CD14-positive monocyte (primary cell): ENCODE data around the gene GSE1. TPM values are rescaled to one million over a fixed set of nuclear protein-coding genes. Genes with fewer than 3 reads are reported as not detected.
A peak's percentile ranks its signal among the peaks of the same experiment; 100 is the strongest.

Experiments
- DNase-seq, 3 donors: peaks; one replicate each; pipeline ENCODE4 v3.0.0-alpha.2; 2011 to 2022
- H2AFZ ChIP-seq: 2 replicates; pipeline ENCODE4 v1.6.0; 2012; ENCODE audit warnings: mild to moderate bottlenecking, low read depth, low read length, inconsistent platforms; ENCODE audit not compliant: insufficient read depth, poor library complexity, severe bottlenecking
- H3K27ac ChIP-seq, 2 donors: 1 replicate in 1 of 2; 2 replicates in 1 of 2; pipeline ENCODE4 v1.5.1; 2012 to 2013; ENCODE audit warnings: low read length in 2 of 2, control low read depth in 1 of 2, inconsistent platforms in 1 of 2, low read depth in 1 of 2, mild to moderate bottlenecking in 1 of 2
- H3K27me3 ChIP-seq, 2 donors: one replicate each; pipeline versions ENCODE4 v1.6.0 to v1.6.1; 2011 to 2013; ENCODE audit warnings: low read length in 2 of 2; ENCODE audit not compliant: control insufficient read depth in 2 of 2, insufficient read depth in 2 of 2
- H3K36me3 ChIP-seq, 2 donors: replicated peaks in 1 of 2; 1 replicate in 1 of 2; 2 replicates in 1 of 2; pipeline versions ENCODE4 v1.5.1 to v1.6.1; 2012 to 2013; ENCODE audit warnings: low read length in 2 of 2, control low read depth in 1 of 2, inconsistent platforms in 1 of 2, mild to moderate bottlenecking in 1 of 2; ENCODE audit not compliant: insufficient read depth in 2 of 2, control insufficient read depth in 1 of 2
- H3K4me1 ChIP-seq, 2 donors: 1 replicate in 1 of 2; 2 replicates in 1 of 2; pipeline versions ENCODE4 v1.5.1 to v1.6.1; 2012 to 2013; ENCODE audit warnings: low read length in 2 of 2, control low read depth in 1 of 2, inconsistent platforms in 1 of 2, mild to moderate bottlenecking in 1 of 2, moderate library complexity in 1 of 2; ENCODE audit not compliant: insufficient read depth in 2 of 2, control insufficient read depth in 1 of 2
- H3K4me2 ChIP-seq: replicated peaks from 2 replicates; pipeline ENCODE3; 2012; ENCODE audit warnings: low read length, moderate library complexity, mild to moderate bottlenecking; ENCODE audit not compliant: poor library complexity, severe bottlenecking; ENCODE audit errors: extremely low read depth
- H3K4me3 ChIP-seq, 3 experiments: fragments of 200-600 bp in 1 of 3; sonication (generic) in 1 of 3; replicated peaks in 1 of 3; 1 replicate in 2 of 3; 2 replicates in 1 of 3; pipeline ENCODE4 v1.5.1; 2011 to 2013; ENCODE audit warnings: low read length in 3 of 3, mild to moderate bottlenecking in 3 of 3, control low read depth in 2 of 3, low read depth in 2 of 3, inconsistent platforms in 1 of 3, moderate library complexity in 1 of 3
- H3K79me2 ChIP-seq: 2 replicates; pipeline ENCODE4 v1.6.0; 2012; ENCODE audit warnings: mild to moderate bottlenecking, control low read depth, inconsistent platforms, low read length, moderate library complexity; ENCODE audit not compliant: insufficient read depth
- H3K9ac ChIP-seq: 2 replicates; pipeline ENCODE4 v1.6.0; 2017; ENCODE audit warnings: low read length, mild to moderate bottlenecking; ENCODE audit not compliant: insufficient read depth, poor library complexity, severe bottlenecking
- H3K9me3 ChIP-seq, 2 donors: replicated peaks in 1 of 2; 1 replicate in 1 of 2; 2 replicates in 1 of 2; pipeline versions ENCODE4 v1.5.1 to v1.6.1; 2012 to 2013; ENCODE audit warnings: low read length in 2 of 2, control low read depth in 1 of 2; ENCODE audit not compliant: control insufficient read depth in 1 of 2, insufficient read depth in 1 of 2
- H4K20me1 ChIP-seq: 2 replicates; pipeline ENCODE4 v1.6.0; 2012; ENCODE audit warnings: mild to moderate bottlenecking, low read length, control low read depth, moderate library complexity; ENCODE audit not compliant: insufficient read depth
- H3K27ac Mint-ChIP-seq, 7 donors: one replicate each; pipeline ENCODE4 v1.8.0; 2020; ENCODE audit warnings: mild to moderate bottlenecking in 7 of 7, mixed read lengths in 7 of 7, moderate library complexity in 6 of 7, inconsistent platforms in 2 of 7
- H3K27me3 Mint-ChIP-seq, 3 donors: one replicate each; pipeline ENCODE4 v1.8.0; 2021 to 2022; ENCODE audit warnings: low read depth in 3 of 3, mild to moderate bottlenecking in 3 of 3, mixed read lengths in 3 of 3, moderate library complexity in 3 of 3, inconsistent platforms in 1 of 3
- H3K36me3 Mint-ChIP-seq, 2 donors: one replicate each; pipeline ENCODE4 v1.8.0; 2020; ENCODE audit warnings: mixed read lengths in 2 of 2, inconsistent platforms in 1 of 2, mild to moderate bottlenecking in 1 of 2
- H3K4me1 Mint-ChIP-seq: one replicate; pipeline ENCODE4 v1.8.0; 2020; ENCODE audit warnings: mild to moderate bottlenecking, mixed read lengths
- H3K4me3 Mint-ChIP-seq, 2 donors: one replicate each; pipeline ENCODE4 v1.8.0; 2020; ENCODE audit warnings: mild to moderate bottlenecking in 2 of 2, mixed read lengths in 2 of 2, moderate library complexity in 1 of 2
- H3K9me3 Mint-ChIP-seq, 7 donors: one replicate each; pipeline ENCODE4 v1.8.0; 2020 to 2022; ENCODE audit warnings: mixed read lengths in 7 of 7, mild to moderate bottlenecking in 6 of 7, moderate library complexity in 6 of 7, inconsistent platforms in 2 of 7
- CTCF ChIP-seq: fragments of 200-600 bp; IDR thresholded peaks from one replicate; pipeline ENCODE4 v1.8.0; 2022; ENCODE audit warnings: antibody characterized with exemption, mild to moderate bottlenecking
- WGBS: methylation state at CpG from one replicate; pipeline ENCODE4 v1.1.5; 2013; ENCODE audit warnings: missing lambda C conversion rate; ENCODE audit not compliant: insufficient coverage; 5-methylcytosine and 5-hydroxymethylcytosine counted together
- intact Hi-C, 2 donors: fragments of 100-400 bp; cut with micrococcal nuclease; formaldehyde crosslinking; loops; one replicate each; pipeline versions ENCODE4 v1.15.0 to v1.15.1; 2023
- polyA plus RNA-seq, 3 donors: library from polyadenylated mRNA; depleted of rRNA in 1 of 3; unstranded in 2 of 3; stranded (reverse) in 1 of 3; fragments of 300-500 nt in 2 of 3; fragments of >200 nt in 1 of 3; fragmentation: Illumina TruSeq in 2 of 3; gene quantifications; 1 replicate in 2 of 3; 2 replicates in 1 of 3; pipeline ENCODE4 v1.2.3, GENCODE V29; 2012 to 2021

The GSE1 gene
- polyA plus RNA-seq, 3 donors = 0.67 to 38.9 (median 0.86) TPM

GRCh38 chr16:85663891-85664321 lies 50.8 kb downstream of the GSE1 start:
- Histone ChIP-seq H2AFZ (no peak overlapping the region), H4K20me1 (peaks cover 8% of the 10 kb centered on the region), H3K9me3 (no peaks in the 10 kb centered on the region), H3K79me2 (no peaks in the 10 kb centered on the region), H3K4me1 (no peaks in the 10 kb centered on the region), H3K27me3 (no peaks in the 10 kb centered on the region), H3K27ac (no peak overlapping the region), H3K9ac (no peak overlapping the region), H3K4me2 (no peak overlapping the region), H3K4me3 (no peak overlapping the region), H3K36me3 (peaks cover 95 to 98% of the 10 kb centered on the region in 2 donors)
- Mint-ChIP-seq H3K27ac (no peak overlapping the region), H3K4me1 (no peaks in the 10 kb centered on the region), H3K4me3 (no peak overlapping the region), H3K27me3 (no peaks in the 10 kb centered on the region), H3K9me3 (no peaks in the 10 kb centered on the region), H3K36me3 (peaks cover 82 to 93% of the 10 kb centered on the region in 2 donors)
- no peak for DNase-seq
- 76% methylated on average over 11 of the region's 12 CpGs for WGBS
- intact Hi-C loops = no loop called here
- TF ChIP-seq CTCF = no peak

GRCh38 chr16:85664580-85665372 lies 51.7 kb downstream of the GSE1 start:
- Histone ChIP-seq H2AFZ (no peak overlapping the region), H3K9me3 (no peaks in the 10 kb centered on the region), H3K27ac (no peak overlapping the region), H4K20me1 (no peaks in the 10 kb centered on the region), H3K4me1 (no peaks in the 10 kb centered on the region), H3K9ac (no peak overlapping the region), H3K79me2 (no peaks in the 10 kb centered on the region), H3K4me2 (no peak overlapping the region), H3K36me3 (peaks cover 96 to 98% of the 10 kb centered on the region in 2 donors), H3K27me3 (no peaks in the 10 kb centered on the region), H3K4me3 (no peak overlapping the region)
- H3K4me1 Mint-ChIP-seq = no peaks in the 10 kb centered on the region
- DNase-seq = no peak
- peaks cover 83 to 93% of the 10 kb centered on the region in 2 donors for H3K36me3 Mint-ChIP-seq
- H3K27me3 Mint-ChIP-seq = no peaks in the 10 kb centered on the region
- no peaks in the 10 kb centered on the region for H3K9me3 Mint-ChIP-seq
- intact Hi-C loops = no loop called here
- no peak overlapping the region for H3K4me3 Mint-ChIP-seq
- peak overlapping the region in 1 of 7 donors; percentile 13 for H3K27ac Mint-ChIP-seq
- TF ChIP-seq CTCF = no peak
- 96% methylated on average over 22 of the region's 27 CpGs for WGBS
